Activated naive CD8-positive, alpha-beta T cell treated with anti-CD3 and anti-CD28 coated beads, Interleukin-2, amount 50 U/mL, for 16 hours (primary cell): ENCODE data around the gene PRRC2A.

ENCODE experiments used
- DNase-seq: peaks from one replicate; pipeline ENCODE4 v3.0.0-alpha.2; 2020; ENCODE audit warnings: low read depth, low spot score

The PRRC2A gene

DNA sequence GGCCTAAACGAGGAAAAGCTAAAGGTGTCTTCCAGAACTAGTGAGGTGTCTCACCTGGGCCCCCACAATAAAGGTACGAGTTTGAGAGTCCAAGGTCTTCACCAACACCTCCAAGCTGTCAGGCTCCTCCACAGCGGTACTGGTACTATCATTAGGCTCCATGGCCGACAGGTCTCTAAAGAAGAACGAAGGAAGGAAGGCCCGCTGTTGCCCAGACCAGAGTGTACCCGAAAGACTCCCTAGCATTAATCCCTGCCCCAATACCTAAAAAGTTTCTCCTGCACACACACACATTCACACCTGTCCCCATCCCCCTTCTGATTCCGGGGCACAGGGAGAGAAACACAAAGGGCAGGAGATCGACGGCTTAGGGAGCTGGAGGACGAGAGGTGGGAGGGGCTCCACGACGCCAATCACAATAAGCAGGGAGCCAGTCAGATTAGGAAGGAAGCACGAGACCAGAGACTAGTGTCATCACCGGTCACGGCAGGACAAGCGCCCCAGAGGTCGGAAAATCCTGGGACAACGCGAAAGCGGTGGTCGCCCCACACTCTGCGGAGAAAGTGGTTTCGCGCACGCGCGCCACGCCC is 31.2 kb downstream of the PRRC2A start:
- no peak for DNase-seq

DNA sequence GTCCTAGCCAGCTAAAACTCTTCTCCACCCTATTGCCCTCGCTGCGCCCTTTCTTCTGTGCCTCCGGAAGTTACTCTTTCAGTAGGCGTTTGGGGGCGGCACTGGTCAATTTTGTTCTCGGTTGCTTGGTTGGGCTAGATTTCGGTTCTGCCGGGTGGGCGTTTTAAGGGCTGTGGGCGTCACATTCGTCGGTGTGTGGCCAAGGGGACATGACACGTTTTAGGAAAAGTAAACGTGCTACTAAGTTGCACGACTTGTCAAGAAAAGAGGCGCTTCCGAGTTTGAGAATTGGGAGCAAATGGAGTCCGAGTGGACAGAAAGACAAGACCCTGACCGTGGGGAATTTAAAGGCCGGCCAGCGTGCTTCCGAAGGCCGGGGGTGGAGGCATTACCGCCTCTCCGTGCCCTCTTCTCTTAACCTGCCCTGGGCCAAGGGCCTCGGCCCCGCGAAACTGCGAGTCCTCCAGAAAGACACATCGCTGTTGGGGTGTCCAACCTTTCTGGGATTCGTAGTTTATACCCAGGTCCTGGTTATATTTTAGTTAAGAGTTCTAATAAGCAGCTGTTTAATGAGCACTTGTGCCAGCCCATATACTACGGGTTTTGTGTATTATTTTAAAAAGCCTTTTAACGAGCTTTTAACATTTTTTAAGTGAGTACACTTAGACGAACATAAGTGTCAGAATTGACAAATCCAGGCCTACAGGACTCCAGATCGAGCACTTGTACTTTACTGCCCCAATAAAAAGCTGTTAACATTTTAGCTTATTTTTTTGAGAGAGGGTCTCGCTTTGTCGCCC is 32.6 kb downstream of the PRRC2A start:
- peak; percentile 67 for DNase-seq

DNA sequence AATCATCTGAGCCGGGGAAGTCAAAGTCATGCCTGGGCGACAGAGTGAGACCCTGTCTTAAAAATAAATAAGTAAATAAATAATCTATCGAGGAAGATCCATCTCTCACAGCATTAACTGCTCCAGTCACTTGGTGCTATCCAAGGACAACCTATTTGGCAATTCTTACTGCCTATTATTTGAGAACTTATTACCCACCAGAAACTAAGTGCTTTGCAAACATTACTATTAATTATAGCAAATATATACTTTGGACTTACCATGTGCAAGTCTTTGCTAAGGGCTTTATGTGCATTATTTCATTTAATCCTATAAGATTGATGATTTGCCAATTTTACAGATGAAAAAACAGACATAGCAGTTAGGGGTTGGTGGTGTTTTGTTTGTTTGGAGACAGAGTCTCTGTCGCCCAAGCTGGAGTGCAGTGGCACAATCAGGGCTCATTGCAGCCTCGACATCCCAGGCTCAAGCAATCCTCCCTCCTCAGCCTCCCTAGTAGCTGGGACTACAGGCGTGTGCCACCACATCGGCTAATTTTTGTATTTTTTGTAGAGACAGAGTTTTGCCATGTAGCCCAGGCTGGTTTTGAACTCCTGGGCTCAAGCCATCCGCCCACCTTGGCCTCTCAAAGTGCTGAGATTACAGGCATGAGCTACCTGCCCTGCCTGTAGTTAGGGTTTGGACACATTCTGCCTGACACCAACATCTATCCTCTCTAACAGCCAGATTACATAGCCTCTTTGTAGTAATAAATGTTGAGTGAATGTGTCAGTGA is 34.2 kb downstream of the PRRC2A start:
- DNase-seq: no peak

DNA sequence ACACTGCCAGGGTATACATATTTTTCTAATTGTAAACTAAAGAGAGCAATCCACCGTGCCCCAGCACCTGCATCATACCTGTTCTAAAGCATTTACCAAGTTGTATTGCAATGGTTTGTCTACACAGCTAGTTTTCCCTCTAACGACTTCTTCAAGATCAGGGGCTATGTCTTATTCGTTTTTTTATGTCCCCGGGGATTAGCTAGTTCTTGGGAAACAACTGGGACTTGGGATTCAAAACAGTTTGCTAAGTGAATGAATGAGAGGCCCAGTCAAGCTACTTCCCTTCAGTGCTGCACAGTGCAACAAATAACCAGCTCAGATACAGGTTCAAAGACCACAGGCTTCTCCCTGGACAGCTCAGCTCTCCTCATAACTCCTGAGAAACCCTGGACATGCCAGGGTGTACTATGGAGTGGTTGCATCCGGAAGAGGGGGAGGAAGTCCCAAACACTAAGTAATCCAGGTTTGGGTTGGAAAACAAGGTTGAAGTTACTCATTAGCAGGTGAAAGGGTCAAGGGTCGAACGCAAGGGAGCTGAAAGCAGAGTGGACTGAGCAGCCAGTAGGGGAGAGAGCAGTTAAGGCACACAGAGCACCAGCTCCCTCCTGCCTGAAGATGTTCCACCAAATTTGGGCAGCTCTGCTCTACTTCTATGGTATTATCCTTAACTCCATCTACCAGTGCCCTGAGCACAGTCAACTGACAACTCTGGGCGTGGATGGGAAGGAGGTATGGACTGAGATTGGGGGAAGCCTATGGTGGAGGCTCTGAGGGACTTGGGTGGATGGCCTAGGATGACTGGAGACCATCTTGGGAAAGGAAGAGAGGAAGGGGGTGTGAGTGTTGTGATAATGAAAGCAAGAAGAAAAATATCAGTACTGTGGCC is 35.1 kb downstream of the PRRC2A start, which contains the start of gene APOM:
Gene APOM (plus strand): TSS at position 546 of the 889 bp plus-strand sequence. CDS start 73 bp downstream, at position 619.
- no peak for DNase-seq

DNA sequence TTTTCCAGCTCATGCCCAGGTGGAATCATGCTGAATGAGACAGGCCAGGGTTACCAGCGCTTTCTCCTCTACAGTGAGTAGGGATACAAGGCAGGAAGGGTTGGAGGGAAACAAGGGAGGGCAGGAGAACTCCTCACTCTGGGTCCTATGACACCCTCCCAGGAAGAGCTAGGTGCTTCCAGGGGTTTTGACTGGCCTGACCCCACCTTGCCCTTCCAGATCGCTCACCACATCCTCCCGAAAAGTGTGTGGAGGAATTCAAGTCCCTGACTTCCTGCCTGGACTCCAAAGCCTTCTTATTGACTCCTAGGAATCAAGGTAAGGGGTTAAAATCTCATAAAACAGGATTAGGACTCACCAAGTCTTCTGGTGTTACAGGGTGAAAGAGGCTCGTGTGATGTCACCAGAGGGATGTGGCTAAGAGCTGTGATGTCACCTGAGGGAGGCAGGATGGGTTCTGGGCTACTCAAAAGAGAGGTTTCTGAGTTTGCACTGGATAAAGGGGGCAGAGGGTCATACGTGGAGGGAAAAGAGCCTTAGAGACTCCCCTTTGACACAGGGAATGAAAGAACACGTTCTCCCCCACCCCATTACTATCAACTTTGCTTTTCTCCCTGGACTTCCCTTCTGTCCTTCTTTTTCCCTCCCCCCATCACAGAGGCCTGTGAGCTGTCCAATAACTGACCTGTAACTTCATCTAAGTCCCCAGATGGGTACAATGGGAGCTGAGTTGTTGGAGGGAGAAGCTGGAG is 37.1 kb downstream of the PRRC2A start:
- DNase-seq: no peak

DNA sequence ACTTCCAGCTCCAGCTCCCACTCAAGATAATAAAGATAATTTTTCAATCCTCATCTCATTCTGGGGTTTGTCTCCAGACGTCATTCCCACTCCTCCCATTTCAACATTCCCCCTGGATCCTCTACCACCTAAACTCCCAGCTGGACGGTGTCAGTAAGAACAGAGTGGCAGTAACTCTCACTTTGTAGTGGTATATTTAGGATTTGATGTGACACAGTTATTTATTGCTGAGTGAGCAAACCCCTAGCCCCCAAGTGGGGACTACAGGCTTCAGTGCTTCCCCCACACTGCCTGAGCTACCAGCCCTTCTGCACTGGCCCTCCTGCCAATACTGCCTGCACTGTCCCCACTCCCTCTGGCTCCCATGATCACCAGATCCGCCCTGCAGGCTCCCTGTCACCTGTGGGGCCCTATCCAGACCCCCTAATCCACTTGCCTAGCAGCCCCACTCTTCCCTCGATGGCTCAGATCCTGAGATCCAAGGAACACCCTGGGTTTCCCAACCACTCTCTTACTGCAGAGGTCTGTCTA is 37.7 kb downstream of the PRRC2A start:
- DNase-seq: no peak

DNA sequence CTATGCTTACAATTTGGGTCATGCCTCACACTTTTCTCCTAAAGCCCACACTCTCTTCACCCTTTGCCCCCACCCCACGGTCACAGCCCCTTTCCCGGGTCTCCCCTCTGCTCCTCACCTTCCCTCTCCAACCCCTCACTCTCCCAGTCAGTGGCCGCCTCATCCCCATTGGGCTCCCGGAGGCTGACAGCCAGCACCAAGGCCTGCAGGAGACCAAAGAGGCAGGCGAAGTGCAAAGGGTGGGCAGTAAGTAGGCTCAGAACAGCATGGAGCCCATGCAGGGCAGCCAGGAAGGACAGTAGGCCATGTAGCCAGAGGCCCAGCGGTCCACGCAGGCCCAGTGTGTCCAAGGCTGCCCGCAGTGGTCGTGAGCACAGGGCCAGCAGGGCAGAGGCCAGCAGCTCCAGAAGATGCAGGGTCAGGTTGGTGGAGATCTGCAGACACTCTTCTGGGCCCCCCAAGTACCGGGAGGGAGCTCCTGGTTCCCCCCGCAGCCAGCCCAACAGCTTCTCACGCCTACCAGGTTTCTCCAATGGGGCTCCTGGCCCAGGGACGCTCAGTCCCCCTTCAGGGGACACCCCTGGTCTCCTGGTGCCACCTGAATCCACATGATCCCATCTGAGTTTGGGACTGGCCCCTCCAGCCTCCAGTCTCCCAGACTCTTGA is 38.6 kb downstream of the PRRC2A start:
- DNase-seq: no peak

DNA sequence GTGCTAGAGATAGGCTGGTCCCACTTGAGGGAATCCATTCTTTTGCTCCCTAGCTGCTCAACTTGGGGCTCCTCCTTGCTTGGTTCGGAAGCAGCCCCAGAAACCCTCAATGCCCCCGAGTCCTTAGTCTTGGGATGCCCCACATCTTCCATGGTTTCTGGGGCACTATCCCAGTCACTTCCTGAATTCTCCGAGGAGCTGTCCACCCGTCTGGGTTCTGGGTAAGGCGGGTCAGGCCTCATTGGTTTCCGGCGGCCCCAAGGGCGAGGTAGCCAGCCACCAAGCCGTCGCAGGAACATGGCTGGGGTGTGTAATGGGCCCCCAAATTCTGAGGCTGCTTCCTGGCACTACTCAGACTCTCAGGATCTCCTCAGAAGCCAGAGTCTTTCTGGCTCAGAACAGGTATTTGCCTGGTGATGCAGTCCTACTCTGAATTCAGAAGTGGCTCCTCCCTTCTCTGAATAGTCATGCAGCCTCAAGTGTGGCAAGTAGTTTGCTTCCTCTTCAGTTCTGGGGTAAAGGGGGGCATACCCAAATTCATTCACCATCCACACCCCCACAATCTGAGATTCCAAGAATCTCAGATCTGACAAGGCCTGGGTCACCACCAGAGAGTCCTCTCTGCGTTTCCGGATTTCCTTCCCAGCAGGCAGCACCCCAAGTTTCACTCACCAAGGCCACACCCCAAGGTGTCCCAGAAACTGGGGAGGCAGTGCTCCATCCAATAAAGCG is 39.3 kb downstream of the PRRC2A start:
- no peak for DNase-seq

DNA sequence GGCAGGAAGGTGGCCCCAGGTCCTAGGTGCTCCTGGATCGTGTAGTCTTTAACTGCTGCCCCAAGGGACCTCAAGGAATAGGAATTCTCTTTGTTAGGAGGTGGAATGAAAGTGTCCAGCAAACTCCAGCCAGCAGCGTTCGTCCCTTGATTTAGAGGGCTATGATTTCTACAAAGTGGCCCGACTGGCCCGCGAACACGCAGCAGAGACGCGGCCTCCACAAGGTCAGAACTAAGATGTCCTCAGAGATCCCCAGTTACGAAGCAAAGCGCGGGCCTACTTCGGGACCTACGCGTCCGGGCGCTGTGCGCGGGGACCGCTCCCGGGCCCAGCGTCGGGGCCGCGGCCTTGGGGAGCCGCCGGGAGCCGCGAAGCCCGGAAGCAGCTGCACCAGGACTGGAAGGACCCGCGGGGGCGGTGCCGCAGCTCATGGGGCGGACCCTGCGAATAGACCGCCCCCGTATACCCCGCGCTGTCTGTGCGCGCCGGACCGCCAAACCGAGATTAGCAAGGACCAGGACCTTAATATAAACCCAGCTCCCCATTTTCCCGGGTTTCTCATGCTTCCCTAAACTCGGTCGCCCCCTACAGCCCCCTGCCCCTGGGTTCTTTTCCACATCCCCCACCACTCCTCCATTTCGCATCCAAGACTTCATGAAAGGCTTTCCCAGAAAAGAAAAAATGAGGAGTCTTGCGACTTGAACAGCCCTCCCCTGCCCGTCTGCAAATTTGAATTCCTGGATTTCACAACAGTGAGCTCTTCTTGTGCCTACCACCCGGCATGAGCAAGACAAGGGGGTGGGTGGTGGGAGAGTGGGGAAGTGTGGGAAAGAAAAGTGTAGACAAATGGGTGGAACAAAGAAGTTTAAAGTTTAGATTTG is 40.1 kb downstream of the PRRC2A start, which contains the start of gene C6orf47:
Gene C6orf47 (minus strand): TSS at position 398 of the 881 bp plus-strand sequence. CDS start 831 bp downstream, outside the sequence.
- DNase-seq: peak; percentile 38

DNA sequence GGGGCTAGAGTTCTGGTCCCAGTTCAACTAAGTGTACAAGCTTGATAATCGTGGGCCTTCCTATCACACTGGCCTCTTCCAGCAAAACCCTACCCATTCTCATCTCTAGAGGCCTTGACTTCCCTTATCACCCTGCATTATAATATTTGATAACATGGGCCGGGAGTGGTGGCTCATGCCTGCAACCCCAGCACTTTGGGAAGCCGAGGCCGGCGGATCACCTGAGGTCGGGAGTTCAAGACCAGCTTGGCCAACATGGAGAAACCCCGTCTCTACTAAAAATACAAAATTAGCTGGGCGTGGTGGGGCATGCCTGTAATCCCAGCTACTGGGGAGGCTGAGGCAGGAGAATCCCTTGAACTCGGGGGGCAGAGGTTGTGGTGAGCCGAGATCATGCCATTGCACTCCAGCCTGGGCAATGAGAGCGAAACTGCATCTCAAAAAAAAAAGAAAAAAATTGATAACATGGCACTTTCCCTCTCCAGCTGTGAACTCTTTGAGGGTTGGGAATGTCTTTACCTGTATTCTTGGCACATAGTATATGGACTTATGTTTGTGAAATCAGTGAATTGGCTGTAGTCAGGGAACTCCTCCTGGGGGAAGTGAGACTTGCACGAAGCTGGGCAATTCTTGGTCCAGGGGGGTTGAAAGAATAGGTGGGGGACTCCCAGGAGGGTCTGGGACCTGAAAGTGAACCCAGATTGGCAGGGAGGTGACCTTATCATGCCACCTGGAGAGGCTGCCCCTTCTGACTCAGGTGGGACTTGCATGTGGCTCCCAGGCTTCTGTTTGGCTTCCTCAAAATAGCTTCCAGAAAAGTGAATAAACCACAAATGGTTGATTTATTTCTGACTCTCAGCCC is 41.0 kb downstream of the PRRC2A start:
- no peak for DNase-seq

DNA sequence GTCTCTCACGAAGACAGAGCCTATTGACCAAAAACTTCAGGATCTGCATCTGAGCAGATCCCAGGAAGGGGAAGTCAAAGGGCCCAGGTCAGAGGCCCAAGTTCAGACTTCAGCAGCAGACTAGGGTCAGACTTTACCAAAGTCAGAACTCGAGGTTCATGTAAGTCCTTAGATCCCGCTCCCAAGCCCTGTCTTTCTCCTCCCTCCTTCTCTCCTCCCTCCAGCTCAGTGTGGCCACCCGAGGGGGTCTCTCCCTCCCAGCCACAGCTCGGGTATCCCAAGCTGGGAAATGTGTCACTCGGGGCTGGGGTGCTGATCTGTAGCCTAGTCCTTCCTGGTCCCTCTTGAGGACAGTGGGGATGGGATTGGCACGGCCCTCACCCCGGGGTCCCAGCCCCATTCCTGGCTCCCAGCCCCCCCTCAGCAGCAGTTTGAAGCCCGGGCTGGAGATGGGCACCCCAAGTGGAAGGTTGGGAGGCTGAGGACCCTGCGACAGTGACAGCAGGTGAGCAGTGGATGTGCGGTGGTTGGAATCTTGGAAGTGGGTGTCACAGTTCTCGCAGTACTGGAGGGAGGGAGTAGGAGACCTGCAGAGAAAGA is 41.7 kb downstream of the PRRC2A start:
- DNase-seq: no peak

DNA sequence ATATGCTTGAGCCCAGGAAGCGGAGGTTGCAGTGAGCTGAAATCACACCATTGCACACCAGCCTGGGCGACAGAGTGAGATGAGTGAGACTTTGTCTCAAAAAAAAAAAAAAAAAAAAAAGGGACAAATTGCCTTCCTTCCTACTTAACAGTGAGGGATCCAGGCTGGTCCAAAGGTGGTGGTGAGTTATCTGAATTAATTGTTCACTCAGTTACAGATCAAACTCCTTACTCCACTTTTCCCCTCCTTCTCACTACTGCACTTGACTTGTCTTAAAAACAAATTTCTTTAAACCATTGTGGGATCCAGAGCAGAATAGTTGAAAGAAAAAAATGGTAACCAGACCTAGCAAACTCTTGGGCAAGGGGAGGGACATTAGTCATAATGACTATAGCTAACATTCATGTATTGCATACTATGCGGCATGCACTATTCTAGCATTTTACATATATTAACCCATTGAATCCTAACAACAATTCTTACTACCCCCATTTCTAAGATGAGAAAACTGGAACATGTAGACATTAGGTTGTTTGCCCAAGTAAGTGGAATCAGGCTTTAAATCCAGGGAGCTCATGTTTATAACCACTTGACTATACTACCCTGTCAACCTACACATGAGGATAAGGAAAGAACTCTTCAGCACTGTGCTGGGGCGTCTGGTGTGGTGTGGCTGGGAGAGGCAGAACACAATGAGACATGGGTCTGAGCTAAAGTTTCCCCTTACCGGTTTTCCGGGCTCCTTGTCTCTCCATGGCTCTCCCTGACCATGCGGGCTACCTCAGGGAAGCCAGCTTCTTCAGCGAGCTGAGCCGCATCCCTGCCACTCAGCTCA is 42.8 kb downstream of the PRRC2A start:
- no peak for DNase-seq

DNA sequence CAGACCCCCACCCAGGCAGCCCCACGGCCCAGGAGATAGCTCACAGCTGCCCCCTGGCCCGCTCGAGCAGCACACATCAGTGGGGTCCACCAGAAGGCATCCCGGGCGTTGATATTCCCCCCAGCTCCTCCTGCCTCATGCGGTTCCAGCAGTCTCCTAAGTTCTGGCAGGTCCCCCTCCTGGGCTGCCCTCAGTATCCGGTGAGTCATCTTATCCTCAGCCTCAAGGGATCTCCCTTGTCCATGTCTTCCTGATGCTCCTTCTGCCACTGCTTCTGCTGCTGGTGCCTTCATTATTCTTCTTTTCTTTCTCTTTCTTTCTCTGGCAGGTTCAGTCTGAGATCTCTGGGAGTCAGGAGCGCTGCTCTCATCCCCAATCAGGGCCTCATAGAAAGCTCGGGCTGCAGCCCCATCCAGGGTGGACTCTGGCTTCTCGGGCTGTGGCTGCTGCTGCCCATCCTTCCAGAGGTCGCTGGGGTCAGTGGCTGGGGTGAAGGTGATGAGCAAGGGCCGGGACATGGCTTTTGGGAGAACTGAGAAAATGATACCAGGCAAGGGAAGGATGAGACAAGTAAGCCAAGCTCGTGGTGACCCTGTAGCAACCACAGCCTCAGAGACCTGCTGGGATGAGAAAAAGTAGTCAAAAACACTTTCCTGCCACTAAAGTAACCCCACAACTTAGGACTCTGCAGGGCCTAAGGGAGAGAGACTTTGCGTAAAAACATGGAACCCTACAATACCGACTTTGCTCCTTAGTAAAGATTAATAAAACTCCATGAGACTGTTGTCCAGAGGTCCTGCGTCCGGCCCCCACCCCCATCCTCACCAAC is 43.7 kb downstream of the PRRC2A start:
- DNase-seq: no peak

DNA sequence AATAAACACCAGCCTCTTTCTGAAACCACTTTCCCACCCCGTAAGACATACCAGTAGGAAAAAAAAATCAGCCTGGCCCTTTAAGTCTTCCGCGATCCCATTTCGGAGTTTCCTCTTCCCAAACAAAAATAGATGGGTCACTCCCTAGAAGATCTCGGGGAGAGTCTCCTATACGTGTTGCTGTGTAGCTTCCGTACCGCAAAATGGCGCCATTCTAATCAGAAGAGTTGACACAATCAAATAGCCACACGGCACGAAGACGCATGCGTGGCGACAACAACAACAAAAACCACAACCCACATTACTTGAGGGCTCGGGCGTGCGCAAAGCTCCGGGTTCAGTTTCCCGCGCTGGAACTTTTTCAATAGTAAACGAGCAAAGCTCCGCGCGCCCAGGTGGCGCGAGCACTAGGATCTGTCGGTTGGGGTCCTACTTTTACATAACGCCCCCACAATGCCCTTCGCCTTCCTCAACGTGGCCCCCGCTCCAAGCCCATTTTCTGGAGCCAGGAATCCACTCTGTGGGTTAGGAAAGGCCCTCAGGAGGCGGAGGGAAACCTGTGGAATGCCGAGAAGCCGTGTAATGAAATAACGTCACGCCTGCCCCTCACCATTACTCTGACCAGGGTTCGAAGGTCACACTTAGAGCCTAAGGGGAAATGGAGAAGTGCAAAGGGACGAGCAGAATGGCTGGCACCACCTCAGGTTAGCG is 44.4 kb downstream of the PRRC2A start, which contains the start of gene GPANK1:
Gene GPANK1 (minus strand): TSS at position 208 of the 711 bp plus-strand sequence. CDS start 519 bp downstream, outside the sequence.
- peak; percentile 73 for DNase-seq
